OCI-LY1 (cell line): ENCODE results near the gene SNTB2.

Experiments used
- CTCF ChIP-seq: fragments of 200-600 bp; sonication (generic), shearing (Covaris generic); IDR thresholded peaks from 2 replicates; pipeline ENCODE4 v1.5.1; 2017; ENCODE audit warnings: mild to moderate bottlenecking, antibody characterized with exemption, low read length, moderate library complexity, mixed read lengths
- EZH2 ChIP-seq: fragments of 200-600 bp; sonication (generic), shearing (Covaris generic); IDR thresholded peaks from 2 replicates; pipeline ENCODE4 v1.8.0; 2017; ENCODE audit warnings: borderline replicate concordance, mixed run types, mild to moderate bottlenecking, antibody characterized with exemption, low read length, moderate library complexity, mixed read lengths

- TF ChIP-seq CTCF (no peak), EZH2 (no peak)
Observed at GRCh38 chr16:69273009-69273408, 86.0 kb downstream of the SNTB2 start.
